ENCODE data around the gene CEACAM19.

Gene CEACAM19

GRCh38 chr19:44640518-44640917 lies 30.8 kb upstream of the CEACAM19 start:
- no peak overlapping the region for H3K4me3 ChIP-seq (ENCODE audit: control insufficient read depth, low read depth, low read length)
- no peak for TF ChIP-seq CTCF (conservative IDR thresholded peaks at IDR 0.05; ENCODE audit: control insufficient read depth, insufficient read depth, low read depth, low read length)
- peak; percentile 81 for DNase-seq (ENCODE audit: low read depth)

GRCh38 chr19:44641501-44642265 lies 29.6 kb upstream of the CEACAM19 start:
- no peak for TF ChIP-seq CTCF (conservative IDR thresholded peaks at IDR 0.05; ENCODE audit: control insufficient read depth, insufficient read depth, low read depth, low read length)
- DNase-seq (ENCODE audit: low read depth): no peak
- no peak overlapping the region for H3K4me3 ChIP-seq (ENCODE audit: control insufficient read depth, low read depth, low read length)

GRCh38 chr19:44642377-44642776 lies 28.9 kb upstream of the CEACAM19 start:
- no peak for TF ChIP-seq CTCF (conservative IDR thresholded peaks at IDR 0.05; ENCODE audit: control insufficient read depth, insufficient read depth, low read depth, low read length)
- DNase-seq (ENCODE audit: low read depth): no peak
- H3K4me3 ChIP-seq (ENCODE audit: control insufficient read depth, low read depth, low read length): no peak overlapping the region

GRCh38 chr19:44643605-44644401 lies 27.5 kb upstream of the CEACAM19 start, which contains the start of gene PVR:
PVR (plus strand) TSS chr19:44643910; CDS start chr19:44644097, 187 bp downstream.
- peak; percentile 57 for DNase-seq (ENCODE audit: low read depth)
- TF ChIP-seq CTCF (conservative IDR thresholded peaks at IDR 0.05; ENCODE audit: control insufficient read depth, insufficient read depth, low read depth, low read length): no peak
- H3K4me3 ChIP-seq (ENCODE audit: control insufficient read depth, low read depth, low read length): peak within 1 kb of the TSS; percentile 91

- DNase-seq (ENCODE audit: low read depth): peak; percentile 34
- TF ChIP-seq CTCF (conservative IDR thresholded peaks at IDR 0.05; ENCODE audit: control insufficient read depth, insufficient read depth, low read depth, low read length): no peak
- peak overlapping the region; percentile 91 for H3K4me3 ChIP-seq (ENCODE audit: control insufficient read depth, low read depth, low read length)
Observed at GRCh38 chr19:44644402-44645016, 26.8 kb upstream of the CEACAM19 start.

- no peak overlapping the region for H3K4me3 ChIP-seq (ENCODE audit: control insufficient read depth, low read depth, low read length)
Observed at GRCh38 chr19:44645407-44646048, 25.8 kb upstream of the CEACAM19 start.

More at GRCh38 chr19:44645407-44646048, 25.8 kb upstream of the CEACAM19 start:
- TF ChIP-seq CTCF (conservative IDR thresholded peaks at IDR 0.05; ENCODE audit: control insufficient read depth, insufficient read depth, low read depth, low read length): no peak
- DNase-seq (ENCODE audit: low read depth): no peak
